Measurements from ENCODE around the gene MVB12B. TPM values are rescaled to one million over a fixed set of nuclear protein-coding genes. Genes with fewer than 3 reads are reported as not detected.

MVB12B gene
- total and polyA plus RNA-seq, 2 of the 4 experiments (the other 2 are of a cell fraction) = 2.0 to 4.0 TPM

- ChIA-PET POLR2A (ENCODE audit: unreplicated experiment) (no interaction called here), CTCF (no interaction called here)
- Histone ChIP-seq H2BK20ac (ENCODE audit: low read depth, low read length) (no peak overlapping the region), H3K23ac (ENCODE audit: low read depth, low read length) (no peak overlapping the region), H3K4ac (ENCODE audit: low read depth, low read length) (no peak overlapping the region), H3K9ac (ENCODE audit: low read depth, low read length) (no peak overlapping the region), H2BK120ac (ENCODE audit: low read depth, low read length) (no peak overlapping the region), H2BK15ac (ENCODE audit: low read depth, low read length) (no peak overlapping the region), H3K4me1 (ENCODE audit: control insufficient read depth, insufficient read depth, low read length) (0 out of 2 replicates have a peak, but pooled peaks cover 3% of the 10 kb centered on the region), H3K9me3 (ENCODE audit: control insufficient read depth, insufficient read depth, low read length) (no peaks in the 10 kb centered on the region), H4K91ac (ENCODE audit: insufficient read depth, low read depth, low read length) (no peak overlapping the region), H3K27me3 (ENCODE audit: control insufficient read depth, insufficient read depth, low read length) (no peaks in the 10 kb centered on the region), H3K18ac (ENCODE audit: low read depth, low read length) (no peak overlapping the region), H2AK9ac (replicated peaks; ENCODE audit: low read depth, low read length, poor library complexity) (no peak overlapping the region), H3K79me1 (ENCODE audit: low read depth in 1 of 2, low read length in 2 of 2) (peaks cover 0 to 12% of the 10 kb centered on the region in 2 experiments; a peak in 2 of 4 replicates), H4K8ac (ENCODE audit: low read depth in 2 of 2, low read length in 2 of 2) (no peak overlapping the region), H4K5ac (ENCODE audit: low read depth, low read length) (no peak overlapping the region), H3K27ac (ENCODE audit: insufficient read depth, low read length) (no peak overlapping the region), H3K36me3 (ENCODE audit: control insufficient read depth, insufficient read depth, low read length) (no peaks in the 10 kb centered on the region), H3K56ac (ENCODE audit: extremely low read depth, insufficient read depth, low read length) (no peak overlapping the region), H2AFZ (replicated peaks; ENCODE audit: low read length, poor library complexity) (no peak overlapping the region), H3K4me2 (ENCODE audit: low read depth, low read length) (no peak overlapping the region), H4K20me1 (ENCODE audit: insufficient read depth, low read length) (no peaks in the 10 kb centered on the region; the same call in 1 of the 2 replicates), H3K9me1 (ENCODE audit: insufficient read depth, low read length) (peaks cover 9% of the 10 kb centered on the region), H2AK5ac (ENCODE audit: low read depth, low read length) (no peak overlapping the region), H3K14ac (replicated peaks; ENCODE audit: low read depth, low read length) (no peak overlapping the region), H3K4me3 (ENCODE audit: insufficient read depth, low read depth, low read length) (no peak overlapping the region), H2BK5ac (ENCODE audit: low read depth, low read length, poor library complexity, severe bottlenecking) (no peak overlapping the region)
- intact Hi-C loops (cut with micrococcal nuclease) = no loop called here
- ATAC-seq (ENCODE audit: low read depth) (no peak), DNase-seq (no peak)
- TF ChIP-seq RCOR1 (IDR thresholded peaks at IDR 0.05; ENCODE audit: insufficient replicate concordance, low read length) (no peak), CEBPB (IDR thresholded peaks at IDR 0.05; ENCODE audit: low read depth, low read length) (no peak), BHLHE40 (IDR thresholded peaks at IDR 0.05; ENCODE audit: low read depth, low read length) (no peak), MAZ (IDR thresholded peaks at IDR 0.05; ENCODE audit: borderline replicate concordance, low read depth, low read length) (no peak), POLR2A (IDR thresholded peaks at IDR 0.05; ENCODE audit: low read depth, low read length) (no peak), FOS (IDR thresholded peaks at IDR 0.05; ENCODE audit: low read depth, low read length) (no peak), ELK1 (IDR thresholded peaks at IDR 0.05; ENCODE audit: borderline replicate concordance, low read depth, low read length) (no peak), MXI1 (IDR thresholded peaks at IDR 0.05; ENCODE audit: borderline replicate concordance, low read depth, low read length) (no peak), SMC3 (IDR thresholded peaks at IDR 0.05; ENCODE audit: low read depth, low read length) (no peak), NFE2L2 (IDR thresholded peaks at IDR 0.05; ENCODE audit: low read depth, low read length) (no peak), USF2 (IDR thresholded peaks at IDR 0.05; ENCODE audit: low read depth, low read length) (no peak), MAFK (IDR thresholded peaks at IDR 0.05; ENCODE audit: low read depth, low read length) (no peak), RAD21 (IDR thresholded peaks at IDR 0.05; ENCODE audit: low read length) (no peak), CHD1 (IDR thresholded peaks at IDR 0.05; ENCODE audit: low read depth, low read length) (no peak), CTCF (conservative IDR thresholded peaks at IDR 0.05; ENCODE audit: low read depth, low read length) (no peak), RFX5 (IDR thresholded peaks at IDR 0.05; ENCODE audit: low read depth, low read length) (no peak)
- 87% methylated on average over 9 of the region's 13 CpGs; no CpG with 5 or more reads in 1 of the 2 experiments for WGBS, 2 experiments (ENCODE audit: extremely low coverage in 2 of 2, insufficient read length in 1 of 2)
- dilution Hi-C loops (cut with HindIII; ENCODE audit: low sequenced_read_pairs, unreplicated experiment) = no loop called here
- no TSS peak for BruUV-seq (replicated peaks)
- in situ Hi-C loops (cut with MboI; ENCODE audit: low sequenced_read_pairs) = no loop called here
Measured at GRCh38 chr9:126367139-126367538, 40.5 kb downstream of the MVB12B start.
